Activated CD4-positive, alpha-beta T cell treated with anti-CD3 and anti-CD28 coated beads, Interleukin-2, Interleukin-6, amounts not matched to agents 100 ng/mL and 50 ng/mL, durations not matched to agents 16 hours and 8 hours (primary cell): ENCODE data around the gene S100A8.
"Not testable (repeated sequence)": the region's sequence is repeated elsewhere in the genome, so short reads cannot be mapped to it uniquely, and the experiment has no call there.

Experiments used
- DNase-seq: peaks from one replicate; pipeline ENCODE4 v3.0.0-alpha.2; 2020

Gene S100A8

GRCh38 chr1:153360592-153361479 lies 30.0 kb downstream of the S100A8 start:
- DNase-seq, result no peak

- DNase-seq, result no peak
Measured at GRCh38 chr1:153360190-153360589, 30.7 kb downstream of the S100A8 start.

- no peak for DNase-seq
Measured at GRCh38 chr1:153359241-153359640, 31.6 kb downstream of the S100A8 start.

- DNase-seq, result no peak
Measured at GRCh38 chr1:153358691-153358975, 32.2 kb downstream of the S100A8 start.

- DNase-seq, result no peak
Measured at GRCh38 chr1:153357853-153358690, 32.8 kb downstream of the S100A8 start, which contains the start of gene S100A9. S100A9 (plus strand) TSS chr1:153357854; CDS start chr1:153358284, 430 bp downstream.

- DNase-seq, result no peak
Measured at GRCh38 chr1:153357076-153357852, 33.6 kb downstream of the S100A8 start.

- DNase-seq, result no peak
Measured at GRCh38 chr1:153356392-153357075, 34.3 kb downstream of the S100A8 start.

GRCh38 chr1:153355445-153356071 lies 35.3 kb downstream of the S100A8 start:
- DNase-seq, result peak; percentile 67

- no peak for DNase-seq
Measured at GRCh38 chr1:153354515-153355193, 36.2 kb downstream of the S100A8 start.

GRCh38 chr1:153353226-153353947 lies 37.5 kb downstream of the S100A8 start:
- no peak for DNase-seq

- DNase-seq, result peak; percentile 74
Measured at GRCh38 chr1:153352523-153352922, 38.4 kb downstream of the S100A8 start.

- no peak for DNase-seq
Measured at GRCh38 chr1:153350321-153350957, 40.4 kb downstream of the S100A8 start.

GRCh38 chr1:153349363-153350320 lies 41.2 kb downstream of the S100A8 start:
- DNase-seq, result no peak

- DNase-seq, result no peak
Measured at GRCh38 chr1:153348511-153349362, 42.1 kb downstream of the S100A8 start, which contains the start of gene PGLYRP4. PGLYRP4 (minus strand) TSS chr1:153348841; CDS start chr1:153347932, 909 bp downstream.

- no peak for DNase-seq
Measured at GRCh38 chr1:153347856-153348255, 43.0 kb downstream of the S100A8 start.

- DNase-seq, result not testable (repeated sequence)
Measured at GRCh38 chr1:153347049-153347448, 43.8 kb downstream of the S100A8 start.

- DNase-seq, result no peak
Measured at GRCh38 chr1:153346077-153346723, 44.7 kb downstream of the S100A8 start.
